Nephron (organoid): ENCODE results near the gene FRMD1.

ENCODE experiments used
- H3K27ac Mint-ChIP-seq, 3 experiments: 2 replicates each; pipeline ENCODE4 v1.8.0; 2020; ENCODE audit warnings: mixed read lengths in 3 of 3, mild to moderate bottlenecking in 2 of 3, moderate library complexity in 1 of 3
- H3K27me3 Mint-ChIP-seq: 2 replicates; pipeline ENCODE4 v1.8.0; 2021; ENCODE audit warnings: low read depth, mild to moderate bottlenecking, moderate library complexity, mixed read lengths
- H3K36me3 Mint-ChIP-seq: 2 replicates; pipeline ENCODE4 v1.8.0; 2020; ENCODE audit warnings: low read depth, mixed read lengths
- H3K4me1 Mint-ChIP-seq: 2 replicates; pipeline ENCODE4 v1.8.0; 2020; ENCODE audit warnings: mixed read lengths
- H3K4me3 Mint-ChIP-seq, 3 experiments: 2 replicates each; pipeline ENCODE4 v1.8.0; 2020; ENCODE audit warnings: mild to moderate bottlenecking in 3 of 3, mixed read lengths in 3 of 3, moderate library complexity in 2 of 3
- H3K9me3 Mint-ChIP-seq: 2 replicates; pipeline ENCODE4 v1.8.0; 2020; ENCODE audit warnings: mixed read lengths
- TF ChIP-seq, protein P1 (sequence below), 3 experiments: fragments of 200-600 bp; sonication (generic); IDR thresholded peaks; one replicate each; pipeline ENCODE4 v1.5.0; 2021; ENCODE audit warnings: antibody characterized with exemption in 3 of 3; ENCODE audit not compliant: unreplicated experiment in 3 of 3

Gene FRMD1

DNA sequence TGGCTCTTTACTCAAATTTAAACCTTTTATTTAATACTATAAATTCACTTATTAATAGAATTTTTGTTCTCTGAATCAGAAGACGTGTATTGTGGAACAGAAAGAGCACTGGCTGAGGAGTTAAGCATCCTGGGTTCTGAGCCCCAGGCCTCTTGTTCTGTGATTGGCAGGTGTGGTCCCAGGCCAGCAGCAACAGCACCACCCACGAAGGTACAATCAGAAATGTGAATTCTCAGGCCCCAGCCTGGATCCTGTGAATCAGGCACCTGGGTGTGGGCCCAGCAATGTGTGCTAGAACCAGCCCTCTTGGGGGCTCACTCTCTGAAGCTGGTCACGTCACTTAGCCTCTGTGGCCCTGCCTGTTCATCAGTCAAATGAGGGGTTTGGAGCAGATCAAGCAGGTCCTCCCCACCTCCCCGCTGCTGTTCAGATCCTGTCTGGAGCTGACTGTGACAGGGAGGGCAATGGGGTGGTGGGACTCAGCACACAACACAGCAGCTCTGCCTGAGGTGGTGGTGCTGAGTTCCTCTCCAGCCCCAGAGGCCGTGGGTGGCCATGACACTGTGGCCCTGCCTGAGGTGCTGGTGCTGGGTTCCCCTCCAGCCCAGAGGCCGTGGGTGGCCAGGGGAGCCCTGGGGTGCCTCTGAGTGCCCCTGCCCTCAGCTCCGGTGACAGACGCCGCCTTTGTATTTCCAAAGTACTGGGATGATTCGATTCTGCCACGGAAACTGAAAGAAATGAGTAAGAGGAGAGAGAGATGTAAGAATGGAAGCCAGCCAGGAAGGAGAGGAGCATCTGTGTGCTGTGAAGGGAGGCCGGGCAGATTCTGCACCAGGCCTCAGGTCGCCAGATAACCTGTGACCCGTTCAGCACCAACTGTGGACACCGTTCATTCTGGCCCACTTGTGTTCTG is 41.6 kb upstream of the FRMD1 start:
- Mint-ChIP-seq H3K27ac (no peak overlapping the region), H3K9me3 (peaks cover 1% of the 10 kb centered on the region), H3K4me1 (no peaks in the 10 kb centered on the region), H3K27me3 (peaks cover 7% of the 10 kb centered on the region), H3K36me3 (peaks cover under 1% of the 10 kb centered on the region), H3K4me3 (no peak overlapping the region)
- TF ChIP-seq, protein P1, sequence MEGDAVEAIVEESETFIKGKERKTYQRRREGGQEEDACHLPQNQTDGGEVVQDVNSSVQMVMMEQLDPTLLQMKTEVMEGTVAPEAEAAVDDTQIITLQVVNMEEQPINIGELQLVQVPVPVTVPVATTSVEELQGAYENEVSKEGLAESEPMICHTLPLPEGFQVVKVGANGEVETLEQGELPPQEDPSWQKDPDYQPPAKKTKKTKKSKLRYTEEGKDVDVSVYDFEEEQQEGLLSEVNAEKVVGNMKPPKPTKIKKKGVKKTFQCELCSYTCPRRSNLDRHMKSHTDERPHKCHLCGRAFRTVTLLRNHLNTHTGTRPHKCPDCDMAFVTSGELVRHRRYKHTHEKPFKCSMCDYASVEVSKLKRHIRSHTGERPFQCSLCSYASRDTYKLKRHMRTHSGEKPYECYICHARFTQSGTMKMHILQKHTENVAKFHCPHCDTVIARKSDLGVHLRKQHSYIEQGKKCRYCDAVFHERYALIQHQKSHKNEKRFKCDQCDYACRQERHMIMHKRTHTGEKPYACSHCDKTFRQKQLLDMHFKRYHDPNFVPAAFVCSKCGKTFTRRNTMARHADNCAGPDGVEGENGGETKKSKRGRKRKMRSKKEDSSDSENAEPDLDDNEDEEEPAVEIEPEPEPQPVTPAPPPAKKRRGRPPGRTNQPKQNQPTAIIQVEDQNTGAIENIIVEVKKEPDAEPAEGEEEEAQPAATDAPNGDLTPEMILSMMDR (IDR thresholded peaks at IDR 0.05; ENCODE audit: unreplicated experiment in 3 of 3) = no peak

DNA sequence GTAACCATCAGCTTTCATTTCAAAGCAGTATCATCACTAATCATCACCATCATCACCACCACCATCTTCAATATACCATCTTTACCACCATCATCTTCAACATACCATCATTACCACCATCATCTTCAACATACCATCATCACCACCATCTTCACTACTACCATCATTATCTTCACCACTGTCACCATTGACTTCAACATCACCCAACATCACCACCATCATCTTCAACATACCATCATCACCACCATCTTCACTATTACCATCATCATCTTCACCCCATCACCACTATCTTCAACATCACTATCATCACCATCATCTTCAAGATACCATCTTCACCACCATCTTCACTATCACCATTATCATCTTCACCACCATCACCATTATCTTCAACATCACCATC is 40.5 kb upstream of the FRMD1 start:
- TF ChIP-seq, protein P1 (IDR thresholded peaks at IDR 0.05; ENCODE audit: unreplicated experiment in 3 of 3) = no peak

DNA sequence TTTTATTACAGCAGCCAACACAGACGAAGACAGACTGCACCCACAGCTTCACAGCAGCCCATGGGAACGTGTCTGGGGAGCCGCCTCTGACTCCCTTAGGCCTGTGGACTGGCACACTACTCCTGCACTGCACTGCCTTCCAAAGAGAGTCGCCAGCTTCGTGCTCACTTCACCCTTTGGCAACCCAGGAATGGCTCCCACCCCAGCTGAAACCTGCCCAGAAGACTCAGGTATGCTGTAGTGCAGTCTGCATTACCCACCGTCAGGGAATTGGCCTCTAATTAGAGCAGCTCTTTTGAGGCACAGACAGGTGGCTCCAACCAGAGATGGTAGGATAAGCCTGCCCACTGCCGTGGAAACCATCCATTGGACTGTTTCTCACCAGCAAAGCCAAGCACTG is 39.9 kb upstream of the FRMD1 start:
- H3K27ac Mint-ChIP-seq = no peak overlapping the region
- no peak overlapping the region for H3K4me3 Mint-ChIP-seq
- no peaks in the 10 kb centered on the region for H3K4me1 Mint-ChIP-seq
- TF ChIP-seq, protein P1 (IDR thresholded peaks at IDR 0.05; ENCODE audit: unreplicated experiment in 3 of 3) = no peak
- peaks cover 4% of the 10 kb centered on the region for H3K9me3 Mint-ChIP-seq
- H3K27me3 Mint-ChIP-seq = peaks cover 11% of the 10 kb centered on the region
- H3K36me3 Mint-ChIP-seq = peaks cover 4% of the 10 kb centered on the region

More for the DNA sequence above, 40.5 kb upstream of the FRMD1 start:
- no peak overlapping the region for H3K27ac Mint-ChIP-seq
- no peak overlapping the region for H3K4me3 Mint-ChIP-seq
- H3K27me3 Mint-ChIP-seq = peaks cover 7% of the 10 kb centered on the region
- peaks cover 4% of the 10 kb centered on the region for H3K36me3 Mint-ChIP-seq
- H3K9me3 Mint-ChIP-seq = peaks cover 4% of the 10 kb centered on the region
- H3K4me1 Mint-ChIP-seq = no peaks in the 10 kb centered on the region

DNA sequence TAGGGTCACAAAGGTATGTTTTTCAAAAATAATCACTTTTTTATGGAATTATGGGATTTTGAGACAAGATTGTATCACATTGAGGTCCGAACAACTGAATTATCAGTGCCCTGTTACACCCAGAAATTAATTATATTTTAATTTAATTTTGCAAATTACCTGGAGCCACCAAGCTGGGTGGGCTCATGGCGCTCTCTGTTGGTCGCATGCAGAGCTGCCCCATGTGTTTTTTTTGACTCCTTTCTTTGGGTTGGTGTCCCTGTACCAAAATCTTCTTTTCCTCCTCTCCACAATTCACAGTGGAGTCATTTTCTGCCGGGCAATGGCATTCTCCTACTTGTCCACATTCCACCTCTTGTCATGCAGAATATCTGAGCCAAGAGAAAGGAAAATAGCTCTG is 38.9 kb upstream of the FRMD1 start:
- Mint-ChIP-seq H3K4me3 (no peak overlapping the region), H3K27ac (no peak overlapping the region), H3K9me3 (peaks cover 4% of the 10 kb centered on the region), H3K36me3 (peaks cover 4% of the 10 kb centered on the region), H3K27me3 (peaks cover 11% of the 10 kb centered on the region), H3K4me1 (no peaks in the 10 kb centered on the region)
- TF ChIP-seq, protein P1 (IDR thresholded peaks at IDR 0.05; ENCODE audit: unreplicated experiment in 3 of 3) = peak; percentile 41 to 65 (median 62)

DNA sequence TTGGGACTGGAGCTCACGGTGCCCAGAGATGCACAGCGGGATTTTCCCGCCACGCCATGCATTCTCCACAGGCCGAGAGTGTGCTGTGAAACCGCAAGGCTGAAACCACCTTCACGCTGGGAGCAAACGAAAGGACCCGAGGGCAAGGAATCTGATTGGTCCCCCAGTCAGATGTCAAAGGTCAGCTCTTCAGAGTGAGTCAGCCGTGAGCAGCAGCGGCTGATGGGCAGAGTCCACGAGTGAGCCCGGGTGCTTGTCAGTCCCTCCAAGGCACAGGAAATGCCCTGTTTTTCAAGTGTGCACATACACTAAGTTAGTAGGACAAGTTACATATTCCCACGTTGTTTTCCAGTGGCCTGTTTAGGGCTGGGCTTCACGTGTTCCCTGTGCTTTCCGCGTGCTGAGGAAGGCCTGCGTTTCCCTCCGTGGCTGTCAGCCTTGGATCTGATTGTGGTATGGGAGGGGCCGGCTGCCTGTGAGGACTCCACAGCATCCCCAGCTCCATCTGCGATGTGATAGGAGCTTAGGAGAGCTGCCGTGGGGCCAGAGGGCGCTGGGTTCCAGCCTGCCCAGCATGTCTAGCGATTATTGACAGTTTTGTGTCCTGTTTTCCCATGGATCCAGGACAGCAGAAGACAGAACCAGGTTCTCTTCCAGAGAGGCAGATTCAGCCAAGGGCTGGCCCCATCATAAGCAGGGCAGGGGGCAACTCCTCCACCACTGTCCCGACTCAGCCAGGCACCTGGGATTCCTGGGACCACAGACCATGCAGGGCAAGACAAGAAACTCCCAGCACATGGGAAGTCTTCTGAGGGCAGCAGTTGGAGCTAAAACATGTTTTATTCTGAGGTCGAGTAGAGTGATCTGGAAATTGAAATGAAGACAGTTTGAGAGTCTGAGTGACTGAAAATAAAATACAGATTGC is 38.2 kb upstream of the FRMD1 start:
- Mint-ChIP-seq H3K27me3 (peaks cover 5% of the 10 kb centered on the region), H3K4me1 (no peaks in the 10 kb centered on the region), H3K9me3 (peaks cover 4% of the 10 kb centered on the region), H3K27ac (peak overlapping the region in 1 of 3 experiments; percentile 47), H3K36me3 (peaks cover 4% of the 10 kb centered on the region), H3K4me3 (no peak overlapping the region)
- TF ChIP-seq, protein P1 (IDR thresholded peaks at IDR 0.05; ENCODE audit: unreplicated experiment in 3 of 3) = no peak
